Stimulated activated CD4-positive, alpha-beta T cell treated with anti-CD3 and anti-CD28 coated beads, TNF-alpha, amount 100 ng/mL, for 1 hour (primary cell): ENCODE results near the gene TEX11.

Source experiments
- DNase-seq, 3 donors: peaks; one replicate each; pipeline ENCODE4 v3.0.0-alpha.2; 2020; ENCODE audit warnings: low read depth in 3 of 3, low spot score in 1 of 3

TEX11 gene

DNA sequence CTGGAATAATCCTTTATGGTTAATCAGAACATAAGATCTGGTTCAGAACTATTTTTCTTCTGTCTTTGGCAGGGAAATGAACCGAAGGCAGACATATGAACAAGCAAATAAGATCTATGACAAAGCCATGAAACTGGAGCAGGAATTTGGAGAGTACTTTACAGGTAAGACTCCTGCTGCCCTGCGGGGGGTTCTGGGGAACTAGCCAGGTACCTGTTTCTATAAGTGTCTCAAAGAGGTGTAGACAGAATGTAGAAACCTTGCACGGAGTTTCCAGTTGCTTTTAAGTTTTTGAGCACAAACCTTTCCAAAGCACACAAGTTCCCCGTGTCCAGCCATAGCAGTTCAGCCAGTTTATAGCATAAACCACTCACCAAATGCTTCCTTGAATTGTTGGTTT is 407.7 kb downstream of the TEX11 start:
- no peak for DNase-seq

DNA sequence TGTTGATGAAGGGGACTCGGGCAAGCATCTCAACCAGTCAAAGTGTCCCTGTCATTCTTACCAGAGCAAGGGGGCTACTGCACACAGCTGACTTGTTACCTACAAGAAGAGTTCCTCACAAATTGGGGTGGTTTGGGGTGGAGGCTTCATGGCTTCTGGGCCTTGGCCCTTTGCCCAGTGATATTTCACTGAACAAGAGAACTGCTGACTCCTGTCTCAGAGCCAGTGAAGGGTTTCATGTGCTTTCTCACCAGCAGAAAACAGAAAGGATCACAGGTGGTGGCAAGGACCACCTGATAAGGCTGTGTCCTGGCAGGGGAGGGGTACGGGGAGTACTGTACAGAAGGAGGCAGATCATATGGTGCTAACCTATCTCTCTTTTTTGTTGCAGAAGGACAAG is 410.4 kb downstream of the TEX11 start:
- no peak for DNase-seq

DNA sequence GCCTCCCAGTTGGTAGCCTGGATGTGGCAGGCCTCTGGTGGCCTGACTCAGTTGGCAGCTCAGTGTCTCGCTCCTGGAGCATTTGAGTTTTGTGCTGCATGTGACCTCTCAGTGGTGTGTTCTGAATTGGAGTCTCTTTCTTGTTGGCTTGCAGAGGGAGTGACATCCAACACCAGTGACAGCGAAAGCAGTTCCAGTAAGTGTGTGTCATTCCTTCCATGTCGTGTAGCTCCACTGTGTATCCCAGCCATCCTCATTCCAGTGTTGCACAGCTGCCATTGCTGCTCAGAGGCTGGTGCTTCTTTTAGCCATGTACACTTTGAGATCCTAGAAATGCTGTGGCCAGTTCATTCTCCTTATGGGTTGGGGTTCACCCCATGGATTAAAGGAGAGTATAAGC is 411.5 kb downstream of the TEX11 start:
- DNase-seq, result no peak

DNA sequence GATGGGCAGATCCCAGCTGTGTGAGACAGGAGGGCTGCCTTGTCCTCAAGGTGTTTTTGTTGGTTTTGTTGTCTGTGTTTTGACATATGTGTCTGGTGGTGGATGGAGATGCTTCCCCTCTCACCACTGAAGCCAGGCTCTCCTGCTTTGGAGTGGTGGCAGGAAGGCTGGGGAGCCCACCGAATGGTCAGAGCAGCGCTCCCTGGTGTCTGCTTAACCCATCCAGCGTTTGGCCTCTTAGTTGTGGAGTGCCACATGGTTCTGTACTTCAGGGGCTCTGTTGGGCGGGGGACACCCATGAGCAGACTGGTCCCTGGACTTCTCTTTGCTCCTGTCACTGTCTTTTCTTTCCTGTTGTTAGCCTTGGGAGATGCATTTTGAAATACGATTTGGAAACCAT is 412.0 kb downstream of the TEX11 start:
- no peak for DNase-seq

DNA sequence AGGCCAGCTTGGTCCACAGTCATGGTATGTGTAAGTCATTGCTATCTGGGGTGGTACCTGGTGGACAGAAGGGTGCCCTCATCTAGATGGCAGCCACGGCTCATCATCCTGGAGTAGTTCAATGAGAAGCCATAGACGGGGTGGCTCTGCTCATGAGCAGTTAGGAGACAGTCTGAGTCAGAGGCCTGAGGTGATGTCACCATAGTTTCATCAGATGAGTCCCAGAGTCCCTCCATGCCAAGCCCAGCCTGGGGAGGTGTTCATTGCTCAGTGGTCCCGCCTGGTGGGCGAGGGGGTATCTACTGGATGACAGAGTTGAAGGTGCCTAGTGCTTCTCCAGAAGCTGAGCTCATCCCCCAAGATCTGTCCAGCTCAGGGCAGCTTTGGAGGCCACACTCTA is 414.1 kb downstream of the TEX11 start:
- DNase-seq, result no peak

DNA sequence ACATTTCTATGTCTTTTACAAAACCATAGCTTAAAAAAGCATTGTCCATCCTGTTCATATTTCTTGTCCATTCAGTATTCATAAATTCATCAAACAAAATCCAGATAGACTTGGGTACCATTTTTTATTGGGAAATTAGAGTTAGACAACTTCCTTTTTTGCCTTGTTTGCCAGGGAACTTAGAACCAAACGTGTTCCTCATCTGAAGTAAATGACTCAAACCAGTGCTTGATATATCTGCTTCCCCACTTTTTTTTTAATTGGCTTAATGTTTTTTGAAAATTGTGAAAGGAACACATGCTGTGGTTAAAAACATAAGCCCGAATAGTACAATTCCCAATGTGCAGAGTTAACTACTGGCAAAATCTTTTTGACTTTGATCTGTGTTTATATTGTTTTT is 419.7 kb downstream of the TEX11 start:
- DNase-seq, result no peak

DNA sequence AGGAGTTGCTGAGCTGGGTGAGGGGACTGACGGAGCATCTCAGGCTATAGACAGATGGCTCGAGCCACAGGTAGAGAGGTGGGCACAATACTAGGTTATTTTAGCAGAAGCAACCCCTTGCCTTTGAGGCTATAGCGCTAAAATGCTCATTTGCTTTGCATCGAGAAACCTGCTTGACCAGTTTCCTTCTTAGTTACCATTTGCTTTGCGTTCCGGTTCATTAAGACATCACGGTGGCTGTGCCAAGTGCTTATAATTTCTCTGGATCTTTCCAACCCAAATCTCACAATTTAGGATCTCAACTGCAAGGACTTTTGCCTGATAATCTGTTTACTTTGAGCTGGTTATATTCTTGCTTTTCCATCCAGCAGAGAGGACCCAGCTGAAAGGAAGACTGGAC is 423.0 kb downstream of the TEX11 start:
- DNase-seq, result no peak

DNA sequence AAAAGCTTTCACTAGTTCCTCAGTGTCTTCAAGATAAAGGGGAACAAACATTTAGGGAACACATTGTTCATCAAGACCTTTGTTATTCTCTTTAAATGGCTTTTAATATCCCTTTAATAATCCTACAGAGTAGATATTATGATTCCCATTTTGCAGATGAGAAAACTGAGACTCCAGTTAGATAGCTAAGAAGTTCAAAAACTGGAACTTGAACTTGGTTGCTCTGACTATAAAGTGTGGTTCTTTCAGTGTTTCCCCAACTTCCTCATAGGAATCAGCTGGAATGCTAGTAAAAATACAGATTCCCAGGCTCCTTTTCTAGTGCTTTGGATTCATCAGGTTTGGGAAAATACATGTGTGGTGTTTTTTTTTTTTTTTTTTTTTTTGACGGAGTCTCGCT is 426.2 kb downstream of the TEX11 start:
- no peak for DNase-seq

DNA sequence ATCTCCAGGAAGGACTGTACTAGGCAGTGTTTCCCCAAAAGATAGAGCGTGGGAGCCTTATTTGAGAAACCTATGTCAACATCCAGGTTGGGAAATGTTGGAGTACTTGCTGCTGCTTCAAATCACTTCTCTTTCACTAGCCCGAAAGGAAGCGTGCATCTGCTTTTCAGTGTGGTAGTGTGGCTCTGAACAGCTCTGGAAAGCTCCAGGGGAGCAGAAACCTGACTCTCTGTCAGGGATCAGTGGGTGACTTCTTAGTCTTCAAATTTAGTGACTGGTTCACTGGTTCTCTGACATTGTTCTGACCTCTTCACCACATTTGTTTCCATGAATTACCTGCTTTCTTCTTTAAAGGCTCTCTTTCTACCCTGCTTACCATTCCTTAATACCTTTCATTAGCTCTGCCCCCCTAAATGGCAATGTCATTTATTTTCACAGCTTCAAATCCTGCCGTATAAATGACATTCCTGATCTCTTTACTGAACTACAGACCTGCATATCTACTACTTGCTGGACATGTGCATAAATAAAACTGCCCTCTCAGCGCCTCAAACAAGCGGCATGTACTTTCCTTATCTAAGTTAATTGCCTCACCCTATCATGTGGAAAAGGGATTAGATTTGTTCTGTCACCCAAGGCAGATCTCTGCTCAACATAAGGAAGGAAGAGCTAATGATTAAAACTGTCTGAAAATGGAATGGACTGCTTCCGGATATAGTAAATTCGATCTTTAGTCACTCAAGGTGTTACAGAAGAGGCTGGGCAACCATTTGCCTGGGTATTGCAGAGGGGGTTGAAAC is 426.8 kb downstream of the TEX11 start:
- DNase-seq, result no peak

DNA sequence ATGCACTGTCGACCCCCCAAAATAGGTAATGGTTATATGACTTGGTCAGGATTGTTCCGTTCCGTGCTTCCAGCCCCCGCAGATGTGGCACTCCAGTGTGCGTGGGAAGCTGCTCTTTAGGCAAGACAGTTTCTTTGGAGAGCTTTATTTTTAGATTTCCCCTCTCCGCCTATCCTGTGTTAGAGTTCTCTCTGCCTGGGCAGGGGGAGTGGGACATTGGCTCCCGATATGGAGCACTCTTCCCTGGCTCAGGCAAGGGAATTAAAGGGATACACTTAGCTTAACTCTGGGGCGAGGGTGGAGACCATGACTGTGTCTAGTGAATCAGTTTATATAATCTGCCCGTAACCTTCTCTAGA is 427.9 kb downstream of the TEX11 start:
- no peak for DNase-seq

DNA sequence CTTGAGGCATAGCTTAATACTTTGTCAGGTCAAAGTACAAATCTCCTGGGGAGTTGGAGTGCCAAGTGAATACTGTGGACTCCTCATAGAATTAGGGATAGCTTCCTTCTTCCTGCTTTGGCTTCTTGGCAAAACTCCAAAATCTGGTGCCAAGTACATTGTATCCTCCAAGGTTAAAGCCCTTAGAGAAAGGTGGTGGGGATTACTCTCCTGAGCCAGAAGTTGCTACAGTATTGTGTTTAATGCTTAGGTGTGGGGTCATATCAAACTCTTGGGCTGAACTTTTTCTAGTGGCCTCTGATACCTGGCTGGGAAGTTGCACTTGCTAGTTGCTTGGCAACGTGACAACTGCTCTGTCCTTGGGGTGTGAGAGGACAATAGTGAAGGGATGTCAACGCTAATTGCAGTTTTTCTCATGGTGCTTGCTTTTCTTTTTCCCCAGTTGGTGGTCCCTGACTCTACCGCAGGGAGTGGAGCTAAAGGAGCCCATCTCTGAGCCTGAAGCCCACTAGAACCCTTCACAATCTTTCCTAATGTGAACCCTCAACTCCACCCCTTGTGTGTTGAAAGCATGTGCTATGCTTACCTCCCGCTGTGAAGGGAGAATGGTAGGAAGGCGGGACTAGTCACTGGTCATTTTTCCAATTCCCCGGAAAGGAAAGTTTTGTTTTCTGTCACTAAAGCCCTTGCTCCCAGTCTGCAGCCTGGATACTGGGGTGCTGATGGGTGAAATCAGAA is 428.4 kb downstream of the TEX11 start:
- DNase-seq, result no peak

DNA sequence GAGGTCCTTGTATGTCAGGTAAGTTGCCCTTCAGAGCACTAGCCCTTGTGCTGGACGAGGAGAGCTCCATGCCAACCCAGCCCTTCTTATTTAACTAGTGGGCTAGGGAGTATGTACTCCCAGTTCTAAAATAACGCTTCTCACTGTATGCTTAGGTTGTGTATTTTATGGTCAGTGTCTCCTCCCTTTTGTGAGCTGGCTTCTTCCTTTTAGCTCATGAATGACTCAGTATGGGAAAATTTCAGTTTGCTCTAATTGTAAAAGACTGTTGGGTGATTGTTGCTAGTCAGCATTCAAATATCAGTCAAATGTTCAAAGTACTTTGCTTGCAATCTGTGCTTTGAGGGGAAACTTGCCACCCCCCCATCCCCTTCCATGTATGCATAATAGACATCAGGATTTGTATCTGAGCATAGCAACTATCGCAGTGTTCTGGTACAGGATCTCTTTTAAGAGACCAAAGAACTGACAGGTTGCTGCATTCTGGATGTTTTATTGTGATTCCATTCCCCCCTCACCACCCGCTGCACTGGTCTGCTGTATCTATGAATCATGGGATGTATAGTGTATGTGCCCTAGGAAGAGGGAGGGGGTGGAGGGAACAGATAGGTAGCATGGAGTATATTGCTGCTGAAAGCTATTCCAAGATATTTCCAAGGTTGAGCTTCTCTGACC is 429.1 kb downstream of the TEX11 start:
- DNase-seq, result no peak
